GM18907 (cell line): ENCODE results near the gene PKMYT1.

Source experiments
- ATAC-seq: cut with Tn5 transposase; IDR thresholded peaks from one replicate; pipeline ENCODE4 v1.9.1; 2021; ENCODE audit warnings: mild to moderate bottlenecking, moderate library complexity; ENCODE audit not compliant: unreplicated experiment

The PKMYT1 gene

DNA sequence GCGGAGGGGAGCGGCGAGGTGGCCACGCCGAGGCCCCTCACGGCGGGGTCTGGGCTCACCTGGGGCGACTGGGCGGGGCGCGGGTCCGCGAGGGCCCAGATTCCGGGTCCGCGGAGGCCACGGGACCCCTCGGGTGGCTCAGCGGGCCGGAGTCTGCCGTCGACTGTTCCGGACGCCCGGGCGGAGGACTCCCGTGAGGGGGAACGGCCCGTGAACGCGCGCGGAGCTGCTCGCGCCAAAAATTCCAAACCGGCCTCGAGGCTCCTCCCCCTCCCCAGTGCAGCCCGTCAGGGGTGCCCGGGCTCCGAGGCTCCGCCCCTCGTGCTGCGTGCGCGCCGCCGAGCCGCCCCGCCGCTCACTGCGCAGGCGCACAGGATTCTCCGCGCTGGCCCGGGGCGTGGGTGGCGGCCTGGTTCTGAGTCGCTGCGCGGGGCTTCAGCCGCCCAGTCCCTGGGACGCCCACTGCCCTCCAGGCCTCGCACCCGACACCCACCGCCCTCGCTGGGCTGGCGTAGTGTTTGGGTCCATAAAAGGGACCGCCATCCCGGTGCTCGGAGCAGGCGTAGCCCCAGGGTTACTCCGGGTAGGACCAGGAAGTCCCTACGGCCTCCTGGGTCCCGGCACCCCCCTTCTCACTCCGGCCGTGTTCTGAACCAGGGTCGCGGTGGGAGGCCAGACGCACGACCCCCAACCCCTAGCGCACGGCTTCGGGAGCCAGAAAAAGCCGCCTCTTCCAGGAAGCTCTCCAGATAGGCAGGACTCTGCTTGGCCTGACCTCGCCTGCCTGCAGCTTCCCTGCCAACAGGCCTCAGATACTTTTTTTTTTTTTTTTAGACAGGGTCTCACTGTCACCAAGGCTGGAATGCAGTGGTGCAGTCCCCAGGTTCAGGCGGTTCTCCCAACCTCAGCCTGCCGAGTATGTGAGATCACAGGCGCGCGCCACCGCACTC is at the start of gene PKMYT1:
Gene PKMYT1 (minus strand): TSS at position 220 of the 950 bp plus-strand sequence. CDS start 789 bp downstream, outside the sequence.
- ATAC-seq, result peak; percentile 70

DNA sequence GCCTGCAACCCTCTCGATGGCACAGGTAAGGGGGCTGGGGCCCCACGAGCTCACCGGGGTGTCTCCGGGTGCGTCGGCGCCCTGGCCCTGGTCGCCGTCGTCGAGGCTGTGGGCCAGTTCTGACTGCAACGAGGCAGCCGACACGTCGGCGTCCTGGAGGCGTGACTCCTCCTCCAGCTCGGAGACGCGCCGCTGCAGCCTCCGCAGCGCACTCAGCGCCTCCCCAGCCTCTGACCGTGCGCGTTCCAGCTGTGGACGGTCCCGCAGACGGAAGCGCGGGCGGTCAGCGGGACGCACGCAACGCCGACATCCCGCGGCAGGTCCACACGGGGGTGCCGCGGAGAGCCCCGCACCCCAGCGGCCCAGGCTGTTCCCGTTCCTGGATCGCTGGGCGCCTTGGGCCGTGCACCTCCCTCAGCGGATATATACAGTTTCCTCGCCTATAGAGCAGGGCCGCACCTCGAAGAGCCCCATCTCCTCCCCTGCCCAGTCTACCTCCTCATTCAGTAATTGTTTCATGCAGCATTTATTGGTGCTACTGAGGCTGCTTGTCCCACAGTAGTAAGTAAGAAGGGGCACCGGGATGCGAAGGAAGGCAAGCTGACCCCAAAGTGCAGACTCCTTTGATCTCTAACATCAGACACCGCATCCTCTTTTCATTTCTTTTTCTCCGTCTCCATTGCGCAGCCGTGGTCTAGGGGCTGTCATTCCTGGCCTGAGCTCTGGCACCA is 49.4 kb upstream of the PKMYT1 start:
- ATAC-seq, result no peak

DNA sequence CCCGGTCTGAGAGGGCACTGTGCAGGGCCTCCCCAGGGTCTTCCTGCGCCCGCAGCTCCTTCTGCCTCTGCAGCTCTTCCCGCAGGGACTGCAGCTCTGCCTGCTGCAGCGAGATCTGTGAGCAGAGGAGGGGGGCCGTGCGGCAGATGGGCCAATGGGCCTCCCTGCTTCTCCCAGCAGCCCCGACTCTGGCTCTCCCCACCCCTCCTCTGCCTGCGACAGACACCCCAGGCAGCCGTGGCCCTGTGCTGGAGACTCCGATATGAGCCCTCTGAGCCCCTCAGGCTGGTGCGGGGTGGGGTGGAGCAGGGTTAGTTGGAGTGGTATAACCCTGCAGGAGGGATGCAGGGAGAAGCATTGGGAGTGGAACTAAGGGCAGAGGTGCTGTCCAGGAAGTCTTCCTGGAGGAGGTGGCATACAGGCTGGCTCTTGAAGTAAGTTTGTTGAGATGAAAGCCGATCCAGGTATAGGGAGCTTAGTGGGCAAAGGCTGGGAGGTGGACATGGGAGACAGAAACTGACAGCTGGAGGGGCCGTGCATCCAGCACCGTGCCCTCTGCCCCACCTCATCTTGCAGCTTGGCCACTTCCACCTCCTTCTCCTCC is 48.6 kb upstream of the PKMYT1 start:
- no peak for ATAC-seq

DNA sequence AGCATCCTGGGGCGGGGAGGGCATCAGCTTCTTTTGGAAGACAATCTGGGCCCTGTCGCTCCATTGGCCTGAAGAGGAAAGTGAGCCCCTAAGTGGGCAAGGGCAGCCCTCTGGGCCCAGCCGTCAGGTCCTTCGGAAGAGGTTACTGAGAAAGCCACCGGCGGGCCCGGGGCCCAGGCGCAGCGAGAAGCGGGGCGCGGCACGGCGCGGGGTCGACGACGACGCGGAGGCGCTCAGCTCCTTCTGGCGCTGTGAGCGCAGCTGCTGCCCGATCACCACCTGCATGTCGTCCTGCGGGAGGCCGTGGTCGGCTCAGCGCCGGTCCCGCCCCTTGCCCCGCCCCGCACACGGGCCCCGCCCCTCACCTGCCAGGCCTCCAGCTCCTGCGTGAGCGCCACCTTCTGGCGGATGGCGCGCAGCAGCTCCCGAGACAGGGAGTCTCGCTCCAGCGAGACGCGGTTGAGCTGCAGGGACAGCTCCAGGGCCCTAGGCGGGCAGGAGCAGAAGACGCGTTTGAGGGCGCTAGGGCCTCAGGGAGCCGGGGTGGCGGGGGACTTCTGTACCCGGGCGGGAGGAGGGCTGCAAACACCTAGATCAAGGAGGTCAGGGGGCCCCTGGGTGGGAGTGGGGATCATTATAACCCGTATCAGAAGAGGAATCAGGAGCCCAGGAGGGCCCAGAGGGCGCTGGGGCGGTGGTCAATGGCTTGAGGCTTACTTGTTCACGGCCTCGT is 47.9 kb upstream of the PKMYT1 start:
- ATAC-seq, result peak; percentile 33

DNA sequence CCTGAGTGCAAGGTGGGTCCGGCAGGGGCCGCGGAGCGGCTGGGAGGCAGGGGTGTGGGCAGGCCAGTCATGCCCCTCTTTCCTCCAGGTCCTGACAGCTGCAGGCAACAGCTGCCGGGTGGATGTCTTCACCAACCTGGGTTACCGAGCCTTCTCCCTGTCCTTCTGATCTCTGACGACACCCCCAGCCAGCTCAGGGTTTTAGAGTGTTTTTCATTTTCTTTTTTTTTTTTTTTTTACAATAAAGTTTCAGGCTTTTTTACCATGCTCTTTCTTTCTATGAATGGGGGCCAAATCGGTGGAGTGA is 47.2 kb upstream of the PKMYT1 start:
- ATAC-seq, result no peak

DNA sequence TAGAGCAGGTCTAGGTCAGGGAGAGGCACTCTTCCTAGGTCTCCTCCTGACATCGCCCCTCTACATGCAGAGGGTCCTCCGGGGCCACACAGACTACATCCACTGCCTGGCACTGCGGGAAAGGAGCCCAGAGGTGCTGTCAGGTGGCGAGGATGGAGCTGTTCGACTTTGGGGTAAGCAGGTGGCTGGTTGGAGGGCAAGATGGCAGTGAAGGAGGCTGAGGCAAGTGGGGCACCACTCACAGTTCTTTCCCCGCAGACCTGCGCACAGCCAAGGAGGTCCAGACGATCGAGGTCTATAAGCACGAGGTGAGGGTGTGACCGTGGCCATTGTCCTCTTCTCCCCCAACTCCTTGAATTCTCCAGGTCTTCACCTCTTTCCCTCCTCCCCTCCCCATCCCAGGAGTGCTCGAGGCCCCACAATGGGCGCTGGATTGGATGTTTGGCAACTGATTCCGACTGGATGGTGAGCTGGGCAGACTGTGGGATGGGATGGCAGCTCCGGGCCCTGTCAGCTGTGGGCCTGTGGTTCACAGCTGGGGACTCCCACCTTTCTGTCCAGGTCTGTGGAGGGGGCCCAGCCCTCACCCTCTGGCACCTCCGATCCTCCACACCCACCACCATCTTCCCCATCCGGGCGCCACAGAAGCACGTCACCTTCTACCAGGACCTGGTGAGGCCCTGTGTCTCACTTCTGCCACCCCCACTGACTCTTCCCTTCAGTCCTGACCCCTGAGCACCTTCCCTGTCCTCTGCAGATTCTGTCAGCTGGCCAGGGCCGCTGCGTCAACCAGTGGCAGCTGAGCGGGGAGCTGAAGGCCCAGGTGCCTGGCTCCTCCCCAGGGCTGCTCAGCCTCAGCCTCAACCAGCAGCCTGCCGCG is 46.6 kb upstream of the PKMYT1 start:
- no peak for ATAC-seq

DNA sequence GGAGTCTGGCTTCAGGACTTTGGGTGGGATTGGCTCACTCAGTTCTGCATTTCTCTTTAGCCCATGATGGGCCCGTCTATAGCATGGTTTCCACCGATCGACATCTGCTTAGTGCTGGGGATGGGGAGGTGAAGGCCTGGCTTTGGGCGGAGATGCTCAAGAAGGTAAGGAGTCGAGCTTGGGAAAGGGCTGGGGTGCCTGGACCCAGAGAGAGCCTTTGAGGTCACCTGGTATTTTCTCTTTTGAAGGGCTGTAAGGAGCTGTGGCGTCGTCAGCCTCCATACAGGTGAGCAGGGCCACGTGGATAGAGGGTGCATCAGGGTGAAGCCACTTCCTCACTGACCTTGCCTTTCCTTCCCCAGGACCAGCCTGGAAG is 45.7 kb upstream of the PKMYT1 start:
- ATAC-seq, result no peak

DNA sequence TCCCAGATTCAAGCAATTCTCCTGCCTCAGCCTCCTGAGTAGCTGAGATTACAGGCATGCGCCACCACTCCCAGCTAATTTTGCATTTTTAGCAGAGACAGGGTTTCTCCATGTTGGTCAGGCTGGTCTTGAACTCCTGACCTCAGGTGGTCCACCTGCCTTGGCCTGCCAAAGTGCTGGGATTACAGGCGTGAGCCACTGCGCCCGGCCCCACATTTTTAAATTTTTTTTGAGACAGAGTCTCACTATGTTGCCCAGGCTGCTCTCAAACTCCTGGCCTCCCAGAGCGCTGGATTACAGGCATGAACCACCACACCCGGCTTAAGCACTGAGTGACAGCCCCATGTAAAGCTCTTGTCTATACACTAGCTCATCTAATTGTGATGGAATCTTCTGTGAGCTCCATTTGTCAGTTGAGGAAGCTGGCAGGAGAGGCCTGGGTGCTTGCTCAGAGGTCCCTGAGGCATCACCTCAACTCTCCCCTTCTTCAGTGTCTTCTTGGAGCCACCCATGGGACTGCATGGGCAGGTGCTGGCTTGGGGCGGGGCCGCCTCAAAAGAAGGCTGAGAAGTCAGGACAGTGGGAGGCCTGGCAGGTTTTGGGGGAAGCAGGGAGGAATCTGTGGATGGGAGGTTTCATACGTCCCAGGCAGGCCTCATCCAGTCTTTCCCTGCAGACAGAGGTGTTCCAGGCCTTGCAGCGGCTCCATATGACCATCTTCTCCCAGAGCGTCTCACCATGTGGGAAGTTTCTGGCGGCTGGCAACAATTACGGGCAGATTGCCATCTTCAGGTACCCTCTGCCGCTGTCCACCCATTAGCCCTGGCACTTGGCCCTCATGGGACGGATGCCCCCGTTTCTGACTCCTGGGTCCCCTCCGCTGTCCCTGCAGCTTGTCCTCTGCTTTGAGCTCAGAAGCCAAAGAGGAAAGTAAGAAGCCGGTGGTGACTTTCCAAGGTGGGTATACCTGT is 45.1 kb upstream of the PKMYT1 start:
- ATAC-seq, result no peak

DNA sequence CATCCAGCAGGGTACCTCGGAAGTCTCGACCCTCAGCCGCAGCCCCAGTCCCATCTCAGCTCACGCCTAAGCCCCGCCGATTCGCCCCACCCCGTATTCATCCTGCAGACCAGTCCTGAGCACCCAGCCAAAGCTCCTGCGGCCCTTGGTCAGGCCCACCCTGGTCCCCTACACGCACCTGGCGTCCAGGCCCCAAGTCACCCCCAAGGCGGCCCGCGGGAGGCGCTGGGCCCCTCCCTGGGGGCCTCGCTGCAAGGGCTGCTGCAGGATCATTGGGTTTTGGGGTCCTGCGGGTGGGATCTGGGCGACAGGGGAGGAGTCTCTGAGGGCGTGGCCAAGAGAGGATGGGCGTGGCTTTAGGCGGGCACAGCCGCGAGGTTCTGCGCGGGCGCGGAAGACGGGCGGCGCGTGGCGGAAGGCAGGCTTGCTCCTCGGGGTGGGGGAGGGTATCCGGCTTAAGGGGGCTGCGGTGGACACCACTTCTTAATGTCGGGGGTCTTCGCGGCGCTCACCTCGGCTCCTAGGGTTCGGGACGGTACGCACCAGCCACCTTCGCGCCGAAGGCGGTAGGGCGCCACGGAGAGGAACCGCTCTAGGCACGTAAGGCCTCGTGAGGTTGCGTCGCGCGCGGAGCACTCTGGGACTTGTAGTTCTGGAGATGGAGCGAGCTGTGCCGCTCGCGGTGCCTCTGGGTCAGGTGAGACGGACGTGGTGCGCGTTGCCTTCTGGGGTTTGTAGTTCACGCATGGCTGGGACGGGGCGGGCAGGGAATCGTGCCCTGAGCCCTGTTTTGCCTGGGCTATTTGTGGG is 43.6 kb upstream of the PKMYT1 start, which contains the start of the genes HCFC1R1 and THOC6:
Gene HCFC1R1 (minus strand): TSS at position 274 of the 810 bp plus-strand sequence. CDS start 1 bp downstream, at position 273.
Gene THOC6 (plus strand): TSS at position 367 of the 810 bp plus-strand sequence. CDS start 292 bp downstream, at position 659.
- ATAC-seq, result peak; percentile 78

DNA sequence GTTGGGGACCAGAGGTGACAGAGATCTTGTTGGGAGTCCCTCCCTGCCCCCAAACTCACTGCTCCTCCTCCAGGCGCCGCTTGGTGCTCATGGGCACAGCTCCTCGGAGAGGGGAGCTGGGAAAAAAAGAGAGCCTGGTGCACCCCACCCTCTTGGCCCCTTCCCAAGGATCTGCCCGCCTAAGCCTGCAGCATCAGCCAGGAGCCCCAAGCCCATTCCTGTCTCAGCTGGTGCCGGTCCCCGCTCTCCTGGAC is 43.1 kb upstream of the PKMYT1 start:
- no peak for ATAC-seq

DNA sequence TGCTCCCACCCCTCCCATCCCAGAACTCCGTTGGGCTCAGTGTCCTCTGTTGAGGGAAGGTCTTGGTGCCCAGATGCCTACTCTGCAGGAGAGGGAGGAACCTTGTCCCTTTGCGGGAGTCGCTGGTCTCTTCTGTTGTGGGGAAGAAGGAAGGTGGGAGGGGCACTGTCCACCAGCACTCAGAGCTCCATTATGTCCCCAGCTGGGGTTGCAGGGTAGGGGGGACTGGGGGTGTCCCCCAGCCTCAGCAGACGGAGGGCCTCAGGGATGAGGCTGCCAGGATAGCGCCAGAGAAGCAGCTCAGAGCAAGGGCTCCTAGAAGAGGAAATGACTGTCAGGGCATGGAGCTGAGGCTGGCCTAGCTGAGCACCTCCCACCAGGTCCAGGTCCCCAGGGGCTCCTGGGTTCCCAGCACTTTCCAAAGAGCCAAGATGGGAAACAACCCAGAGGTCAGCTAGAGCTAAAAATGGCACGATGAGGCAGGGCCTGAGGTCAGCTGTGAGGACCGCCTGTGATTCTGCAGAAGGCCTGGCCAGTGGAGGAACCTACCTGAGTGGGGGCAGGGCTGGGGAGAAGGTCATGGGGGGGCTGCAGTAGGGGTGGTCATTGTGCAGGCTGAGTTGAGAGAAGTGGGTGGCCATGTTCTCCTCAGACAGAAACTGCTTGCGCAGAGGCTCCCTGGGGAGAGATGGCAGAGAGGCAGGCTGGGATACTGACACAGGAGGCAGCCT is 42.6 kb upstream of the PKMYT1 start:
- ATAC-seq, result no peak

DNA sequence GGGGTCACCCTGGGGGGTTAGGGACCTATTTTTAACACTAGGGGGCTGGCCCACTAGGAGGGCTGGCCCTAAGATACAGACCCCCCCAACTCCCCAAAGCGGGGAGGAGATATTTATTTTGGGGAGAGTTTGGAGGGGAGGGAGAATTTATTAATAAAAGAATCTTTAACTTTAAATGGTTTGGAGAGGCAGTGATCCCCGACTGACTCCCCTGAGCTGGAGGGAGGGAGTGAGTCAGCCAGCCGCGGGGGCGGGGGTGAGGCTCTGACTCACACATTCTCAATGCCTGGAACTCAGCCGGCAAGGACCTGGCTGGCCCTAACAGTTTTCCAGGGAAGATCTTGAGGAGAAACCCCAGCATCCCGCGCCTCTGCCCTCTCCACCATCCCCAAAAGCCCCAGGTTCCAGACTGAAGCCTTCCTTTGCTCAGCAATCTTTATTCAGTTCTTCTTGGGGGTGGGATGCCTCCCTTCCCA is 42.0 kb upstream of the PKMYT1 start:
- no peak for ATAC-seq

DNA sequence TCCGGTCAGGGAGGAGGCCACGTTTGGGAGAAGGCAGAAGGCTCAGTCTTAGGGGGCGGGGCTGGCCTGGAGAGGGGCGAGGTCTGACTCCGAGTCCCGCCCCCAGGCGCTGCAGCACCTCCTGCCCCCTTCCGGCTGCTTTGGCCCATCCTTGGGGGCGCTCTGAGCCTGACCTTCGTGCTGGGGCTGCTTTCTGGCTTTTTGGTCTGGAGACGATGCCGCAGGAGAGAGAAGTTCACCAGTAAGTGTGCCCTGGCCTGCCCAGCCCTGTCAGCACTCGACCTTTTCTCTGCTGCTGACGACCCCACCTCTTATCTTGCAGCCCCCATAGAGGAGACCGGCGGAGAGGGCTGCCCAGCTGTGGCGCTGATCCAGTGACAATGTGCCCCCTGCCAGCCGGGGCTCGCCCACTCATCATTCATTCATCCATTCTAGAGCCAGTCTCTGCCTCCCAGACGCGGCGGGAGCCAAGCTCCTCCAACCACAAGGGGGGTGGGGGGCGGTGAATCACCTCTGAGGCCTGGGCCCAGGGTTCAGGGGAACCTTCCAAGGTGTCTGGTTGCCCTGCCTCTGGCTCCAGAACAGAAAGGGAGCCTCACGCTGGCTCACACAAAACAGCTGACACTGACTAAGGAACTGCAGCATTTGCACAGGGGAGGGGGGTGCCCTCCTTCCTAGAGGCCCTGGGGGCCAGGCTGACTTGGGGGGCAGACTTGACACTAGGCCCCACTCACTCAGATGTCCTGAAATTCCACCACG is 41.4 kb upstream of the PKMYT1 start:
- ATAC-seq, result no peak

DNA sequence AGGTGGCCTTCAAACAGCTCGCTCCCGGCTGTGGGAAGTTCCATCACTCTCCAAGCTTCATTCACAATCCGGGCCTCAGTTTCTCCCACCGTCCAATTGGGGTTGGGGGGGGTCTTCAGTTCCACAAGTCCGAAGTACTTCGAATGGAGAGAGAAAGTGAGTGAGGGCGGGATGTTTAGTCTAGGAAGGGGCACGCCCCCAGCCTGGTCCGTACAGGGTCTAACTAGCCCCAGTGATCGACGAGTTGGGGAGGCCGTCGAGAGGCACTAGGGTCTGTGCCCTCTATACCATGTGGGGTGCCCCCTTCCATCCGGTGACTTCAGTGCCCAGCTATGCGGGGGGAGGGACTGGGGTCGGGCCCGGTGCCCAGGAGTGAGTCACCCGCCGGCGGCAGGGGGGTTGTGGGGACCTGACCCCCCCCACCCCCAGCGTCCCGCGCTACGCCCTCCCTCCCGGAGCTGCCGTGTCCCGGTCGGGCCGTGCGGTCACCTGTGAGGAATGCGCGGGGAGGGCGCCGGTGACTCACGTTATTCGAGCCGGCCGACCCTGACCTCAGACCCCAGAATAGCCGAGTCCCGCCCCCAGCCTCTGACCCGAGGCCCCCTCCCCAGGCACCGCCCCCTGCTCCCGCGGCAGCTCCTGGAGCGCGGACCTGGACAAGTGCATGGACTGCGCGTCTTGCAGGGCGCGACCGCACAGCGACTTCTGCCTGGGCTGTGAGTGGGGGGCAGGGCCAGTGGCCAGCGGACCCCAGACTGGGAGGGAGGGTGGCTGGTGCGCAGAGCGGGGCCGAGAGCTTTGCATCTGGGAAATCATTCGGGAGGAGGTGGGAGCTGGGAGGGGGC is 40.6 kb upstream of the PKMYT1 start:
- ATAC-seq, result no peak

DNA sequence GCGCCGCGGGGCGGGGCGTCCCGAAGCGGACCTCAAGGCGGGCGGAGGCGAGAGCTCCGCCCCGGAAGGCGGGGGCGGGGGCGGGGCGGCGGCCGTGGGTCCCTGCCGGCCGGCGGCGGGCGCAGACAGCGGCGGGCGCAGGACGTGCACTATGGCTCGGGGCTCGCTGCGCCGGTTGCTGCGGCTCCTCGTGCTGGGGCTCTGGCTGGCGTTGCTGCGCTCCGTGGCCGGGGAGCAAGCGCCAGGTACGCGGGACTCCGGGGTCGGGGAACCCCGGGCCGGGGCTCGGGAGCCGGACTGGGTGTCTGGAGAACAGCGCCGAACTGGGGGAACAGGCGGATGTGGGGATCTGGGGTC is 40.0 kb upstream of the PKMYT1 start, which contains the start of gene TNFRSF12A:
Gene TNFRSF12A (plus strand): TSS at position 122 of the 357 bp plus-strand sequence. CDS start 30 bp downstream, at position 152.
- ATAC-seq, result no peak
